ENCODE data around the gene IP6K2. TPM values are rescaled to one million over a fixed set of nuclear protein-coding genes. Genes with fewer than 3 reads are reported as not detected.

The IP6K2 gene
- polyA plus RNA-seq, 2 of the 4 experiments (the other 2 are of a cell fraction) = 61.9 to 78.4 TPM

- POLR2A ChIA-PET = no interaction called here
- DNase-seq (ENCODE audit: low read depth in 1 of 2, low spot score in 1 of 2) (no peak), FAIRE-seq (no peak)
These were observed 27.6 kb downstream of the IP6K2 start for GRCh38 chr3:48689384-48689783.

GRCh38 chr3:48688737-48689075 is 28.3 kb downstream of the IP6K2 start:
- Histone ChIP-seq H3K27ac (no peak overlapping the region), H3K9me3 (no peaks in the 10 kb centered on the region), H3K4me1 (peaks cover 15% of the 10 kb centered on the region), H3K4me3 (no peak overlapping the region), H3K4me2 (no peak overlapping the region)
- FAIRE-seq = no peak
- no peak for ATAC-seq
- ChIA-PET CTCF (interaction anchor here (0.9 to 1.7 kb wide), 2 partner anchors 10 to 51 kb away, joined by 3 to 5 read pairs; no protein-coding TSS in a partner anchor), POLR2A (no interaction called here)
- no peak for DNase-seq (ENCODE audit: low read depth in 1 of 2, low spot score in 1 of 2)
- WGBS (ENCODE audit: missing lambda C conversion rate) = 100% methylated on average over 1 of the region's 3 CpGs
- TF ChIP-seq JUNB (IDR thresholded peaks at IDR 0.05) = no peak
- TF ChIP-seq BCL3 (IDR thresholded peaks at IDR 0.05) = no peak
- TF ChIP-seq ZSCAN20 (CRISPR knock-in tag; IDR thresholded peaks at IDR 0.05) = no peak
- TF ChIP-seq MAFK (IDR thresholded peaks at IDR 0.05; ENCODE audit: partially characterized antibody) = no peak
- TF ChIP-seq HMGXB4 (CRISPR knock-in tag; IDR thresholded peaks at IDR 0.05; ENCODE audit: borderline replicate concordance) = no peak
- no peak for TF ChIP-seq SREBF2 (IDR thresholded peaks at IDR 0.05)
- no peak for TF ChIP-seq ESRRA (IDR thresholded peaks at IDR 0.05; ENCODE audit: borderline replicate concordance, low read length)
- TF ChIP-seq HOXB5 (CRISPR knock-in tag; IDR thresholded peaks at IDR 0.05) = no peak
- no peak for TF ChIP-seq ZFP36 (IDR thresholded peaks at IDR 0.05; ENCODE audit: borderline replicate concordance, partially characterized antibody)
- TF ChIP-seq JUN (IDR thresholded peaks at IDR 0.05) = no peak
- TF ChIP-seq EP300 (IDR thresholded peaks at IDR 0.05) = no peak
- no peak for TF ChIP-seq BHLHE40 (IDR thresholded peaks at IDR 0.05; ENCODE audit: low read depth, low read length)
- TF ChIP-seq NR3C1 (IDR thresholded peaks at IDR 0.05) = no peak
- TF ChIP-seq, protein P1, sequence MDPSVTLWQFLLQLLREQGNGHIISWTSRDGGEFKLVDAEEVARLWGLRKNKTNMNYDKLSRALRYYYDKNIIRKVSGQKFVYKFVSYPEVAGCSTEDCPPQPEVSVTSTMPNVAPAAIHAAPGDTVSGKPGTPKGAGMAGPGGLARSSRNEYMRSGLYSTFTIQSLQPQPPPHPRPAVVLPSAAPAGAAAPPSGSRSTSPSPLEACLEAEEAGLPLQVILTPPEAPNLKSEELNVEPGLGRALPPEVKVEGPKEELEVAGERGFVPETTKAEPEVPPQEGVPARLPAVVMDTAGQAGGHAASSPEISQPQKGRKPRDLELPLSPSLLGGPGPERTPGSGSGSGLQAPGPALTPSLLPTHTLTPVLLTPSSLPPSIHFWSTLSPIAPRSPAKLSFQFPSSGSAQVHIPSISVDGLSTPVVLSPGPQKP (IDR thresholded peaks at IDR 0.05; ENCODE audit: low read depth, low read length) = no peak
- no peak for TF ChIP-seq HES2 (IDR thresholded peaks at IDR 0.05)

More at GRCh38 chr3:48689384-48689783, 27.6 kb downstream of the IP6K2 start:
- no peak for TF ChIP-seq SREBF2 (IDR thresholded peaks at IDR 0.05)
- TF ChIP-seq HDAC2 (IDR thresholded peaks at IDR 0.05) = no peak
- TF ChIP-seq FOSL2 (IDR thresholded peaks at IDR 0.05) = no peak
- TF ChIP-seq FOSL2 (CRISPR knock-in tag; IDR thresholded peaks at IDR 0.05) = no peak
- TF ChIP-seq GATA3 (IDR thresholded peaks at IDR 0.05; ENCODE audit: borderline replicate concordance) = no peak
- TF ChIP-seq EP300 (IDR thresholded peaks at IDR 0.05) = no peak
- TF ChIP-seq ESRRA (IDR thresholded peaks at IDR 0.05; ENCODE audit: borderline replicate concordance, low read length) = no peak
- TF ChIP-seq EHMT2 (IDR thresholded peaks at IDR 0.05; ENCODE audit: low read depth) = no peak
- no peak for TF ChIP-seq HMGXB4 (CRISPR knock-in tag; IDR thresholded peaks at IDR 0.05; ENCODE audit: borderline replicate concordance)
- no peak for TF ChIP-seq HOXB5 (CRISPR knock-in tag; IDR thresholded peaks at IDR 0.05)
- TF ChIP-seq MAZ (IDR thresholded peaks at IDR 0.05; ENCODE audit: borderline replicate concordance, low read depth, low read length) = no peak
- TF ChIP-seq, protein P2, sequence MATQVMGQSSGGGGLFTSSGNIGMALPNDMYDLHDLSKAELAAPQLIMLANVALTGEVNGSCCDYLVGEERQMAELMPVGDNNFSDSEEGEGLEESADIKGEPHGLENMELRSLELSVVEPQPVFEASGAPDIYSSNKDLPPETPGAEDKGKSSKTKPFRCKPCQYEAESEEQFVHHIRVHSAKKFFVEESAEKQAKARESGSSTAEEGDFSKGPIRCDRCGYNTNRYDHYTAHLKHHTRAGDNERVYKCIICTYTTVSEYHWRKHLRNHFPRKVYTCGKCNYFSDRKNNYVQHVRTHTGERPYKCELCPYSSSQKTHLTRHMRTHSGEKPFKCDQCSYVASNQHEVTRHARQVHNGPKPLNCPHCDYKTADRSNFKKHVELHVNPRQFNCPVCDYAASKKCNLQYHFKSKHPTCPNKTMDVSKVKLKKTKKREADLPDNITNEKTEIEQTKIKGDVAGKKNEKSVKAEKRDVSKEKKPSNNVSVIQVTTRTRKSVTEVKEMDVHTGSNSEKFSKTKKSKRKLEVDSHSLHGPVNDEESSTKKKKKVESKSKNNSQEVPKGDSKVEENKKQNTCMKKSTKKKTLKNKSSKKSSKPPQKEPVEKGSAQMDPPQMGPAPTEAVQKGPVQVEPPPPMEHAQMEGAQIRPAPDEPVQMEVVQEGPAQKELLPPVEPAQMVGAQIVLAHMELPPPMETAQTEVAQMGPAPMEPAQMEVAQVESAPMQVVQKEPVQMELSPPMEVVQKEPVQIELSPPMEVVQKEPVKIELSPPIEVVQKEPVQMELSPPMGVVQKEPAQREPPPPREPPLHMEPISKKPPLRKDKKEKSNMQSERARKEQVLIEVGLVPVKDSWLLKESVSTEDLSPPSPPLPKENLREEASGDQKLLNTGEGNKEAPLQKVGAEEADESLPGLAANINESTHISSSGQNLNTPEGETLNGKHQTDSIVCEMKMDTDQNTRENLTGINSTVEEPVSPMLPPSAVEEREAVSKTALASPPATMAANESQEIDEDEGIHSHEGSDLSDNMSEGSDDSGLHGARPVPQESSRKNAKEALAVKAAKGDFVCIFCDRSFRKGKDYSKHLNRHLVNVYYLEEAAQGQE (IDR thresholded peaks at IDR 0.05) = no peak
- TF ChIP-seq ZFP36 (IDR thresholded peaks at IDR 0.05; ENCODE audit: borderline replicate concordance, partially characterized antibody) = no peak
- TF ChIP-seq RAD21 (conservative IDR thresholded peaks at IDR 0.05 in 1 of 2, IDR thresholded peaks at IDR 0.05 in 1 of 2) = no peak
- no peak for TF ChIP-seq FOSB (CRISPR knock-in tag; IDR thresholded peaks at IDR 0.05)
- no peak for TF ChIP-seq HOXA7 (CRISPR knock-in tag; IDR thresholded peaks at IDR 0.05)
- no peak for TF ChIP-seq E2F6 (IDR thresholded peaks at IDR 0.05; ENCODE audit: borderline replicate concordance, low read depth)
- WGBS (ENCODE audit: missing lambda C conversion rate) = 89% methylated on average over 5 of the region's 5 CpGs
- H3K4me2 ChIP-seq = no peak overlapping the region
- no peak overlapping the region for H3K27ac ChIP-seq
- ATAC-seq = no peak
- no peaks in the 10 kb centered on the region for H3K9me3 ChIP-seq
- CTCF ChIA-PET = no interaction called here
- no peak overlapping the region for H3K4me3 ChIP-seq
- H3K4me1 ChIP-seq = peaks cover 10% of the 10 kb centered on the region
